Measurements from ENCODE around the gene TMEM94. TPM values are rescaled to one million over a fixed set of nuclear protein-coding genes. Genes with fewer than 3 reads are reported as not detected.

Gene TMEM94
- total and polyA plus RNA-seq, 2 of the 4 experiments (the other 2 are of a cell fraction), result 8.4 to 64.7 TPM

- DNase-seq (peak; percentile 62), ATAC-seq (ENCODE audit: low read depth) (peak; percentile 92)
- H2BK15ac ChIP-seq (ENCODE audit: low read depth, low read length), result no peak overlapping the region
- no peak overlapping the region; the same call in 1 of the 2 replicates for H2AK5ac ChIP-seq (ENCODE audit: low read depth, low read length)
- dilution Hi-C loops (cut with HindIII; ENCODE audit: low sequenced_read_pairs, unreplicated experiment) (no loop called here), in situ Hi-C loops (cut with MboI; ENCODE audit: low sequenced_read_pairs) (loop anchor here (5.0 to 25.0 kb wide), 2 partner anchors 90 to 350 kb away; no protein-coding TSS in a partner anchor), intact Hi-C loops (cut with micrococcal nuclease) (loop anchor here (1.0 to 2.0 kb wide), 2 partner anchors 90 to 142 kb away; no protein-coding TSS in a partner anchor)
- no peaks in the 10 kb centered on the region for H3K4me1 ChIP-seq (ENCODE audit: control insufficient read depth, insufficient read depth, low read length)
- H3K14ac ChIP-seq (replicated peaks; ENCODE audit: low read depth, low read length), result no peak overlapping the region
- no peak overlapping the region for H3K4ac ChIP-seq (ENCODE audit: low read depth, low read length)
- H3K18ac ChIP-seq (ENCODE audit: low read depth, low read length), result no peak overlapping the region
- H2AK9ac ChIP-seq (replicated peaks; ENCODE audit: low read depth, low read length, poor library complexity), result no peak overlapping the region
- H3K23ac ChIP-seq (ENCODE audit: low read depth, low read length), result peak overlapping the region; percentile 25; the same call in 1 of the 2 replicates
- peaks cover 5% of the 10 kb centered on the region for H3K27me3 ChIP-seq (ENCODE audit: control insufficient read depth, insufficient read depth, low read length)
- H4K20me1 ChIP-seq (ENCODE audit: insufficient read depth, low read length), result no peaks in the 10 kb centered on the region
- POLR2A ChIA-PET (ENCODE audit: unreplicated experiment), result no interaction called here
- H3K27ac ChIP-seq (ENCODE audit: insufficient read depth, low read length), result no peak overlapping the region
- H2BK20ac ChIP-seq (ENCODE audit: low read depth, low read length), result no peak overlapping the region
- peak overlapping the region; percentile 36 for H2AFZ ChIP-seq (replicated peaks; ENCODE audit: low read length, poor library complexity)
- BruUV-seq (replicated peaks), result no TSS peak
- H3K4me2 ChIP-seq (ENCODE audit: low read depth, low read length), result peak overlapping the region; percentile 91
- H3K9ac ChIP-seq (ENCODE audit: low read depth, low read length), result peak overlapping the region; percentile 45; the same call in 1 of the 2 replicates
- H2BK120ac ChIP-seq (ENCODE audit: low read depth, low read length), result no peak overlapping the region
- peak overlapping the region; percentile 22; the same call in 1 of the 2 replicates for H3K4me3 ChIP-seq (ENCODE audit: insufficient read depth, low read depth, low read length)
- H4K91ac ChIP-seq (ENCODE audit: insufficient read depth, low read depth, low read length), result no peak overlapping the region
- no peaks in the 10 kb centered on the region for H3K36me3 ChIP-seq (ENCODE audit: control insufficient read depth, insufficient read depth, low read length)
- H4K5ac ChIP-seq (ENCODE audit: low read depth, low read length), result no peak overlapping the region
- no peaks in the 10 kb centered on the region for H3K79me1 ChIP-seq (ENCODE audit: low read depth in 1 of 2, low read length in 2 of 2)
- no peaks in the 10 kb centered on the region for H3K9me3 ChIP-seq (ENCODE audit: control insufficient read depth, insufficient read depth, low read length)
- H3K56ac ChIP-seq (ENCODE audit: extremely low read depth, insufficient read depth, low read length), result no peak overlapping the region
- no peaks in the 10 kb centered on the region for H3K9me1 ChIP-seq (ENCODE audit: insufficient read depth, low read length)
- 0% methylated on average over 2 of the region's 8 CpGs; no CpG with 5 or more reads in 1 of the 2 experiments for WGBS, 2 experiments (ENCODE audit: extremely low coverage in 2 of 2, insufficient read length in 1 of 2)
- H4K8ac ChIP-seq (ENCODE audit: low read depth in 2 of 2, low read length in 2 of 2), result peak overlapping the region in 1 of 2 experiments; percentile 43; a peak in 1 of 4 replicates
- no peak overlapping the region for H2BK5ac ChIP-seq (ENCODE audit: low read depth, low read length, poor library complexity, severe bottlenecking)
- CTCF ChIA-PET, result interaction anchor here (0.6 to 1.5 kb wide), 6 partner anchors 18 to 341 kb away, joined by 3 to 5 read pairs (median 3); partner anchors contain the start of gene SLC25A19
- TF ChIP-seq FOS (IDR thresholded peaks at IDR 0.05; ENCODE audit: low read depth, low read length), result no peak
- TF ChIP-seq RAD21 (IDR thresholded peaks at IDR 0.05; ENCODE audit: low read length), result peak; percentile 86
- TF ChIP-seq ELK1 (IDR thresholded peaks at IDR 0.05; ENCODE audit: borderline replicate concordance, low read depth, low read length), result no peak
- no peak for TF ChIP-seq USF2 (IDR thresholded peaks at IDR 0.05; ENCODE audit: low read depth, low read length)
- TF ChIP-seq MXI1 (IDR thresholded peaks at IDR 0.05; ENCODE audit: borderline replicate concordance, low read depth, low read length), result no peak
- TF ChIP-seq NFE2L2 (IDR thresholded peaks at IDR 0.05; ENCODE audit: low read depth, low read length), result no peak
- no peak for TF ChIP-seq POLR2A (IDR thresholded peaks at IDR 0.05; ENCODE audit: low read depth, low read length)
- no peak for TF ChIP-seq MAZ (IDR thresholded peaks at IDR 0.05; ENCODE audit: borderline replicate concordance, low read depth, low read length)
- peak; percentile 84 for TF ChIP-seq SMC3 (IDR thresholded peaks at IDR 0.05; ENCODE audit: low read depth, low read length)
- no peak for TF ChIP-seq BHLHE40 (IDR thresholded peaks at IDR 0.05; ENCODE audit: low read depth, low read length)
- TF ChIP-seq CEBPB (IDR thresholded peaks at IDR 0.05; ENCODE audit: low read depth, low read length), result no peak
- TF ChIP-seq MAFK (IDR thresholded peaks at IDR 0.05; ENCODE audit: low read depth, low read length), result no peak
- TF ChIP-seq RFX5 (IDR thresholded peaks at IDR 0.05; ENCODE audit: low read depth, low read length), result no peak
- no peak for TF ChIP-seq RCOR1 (IDR thresholded peaks at IDR 0.05; ENCODE audit: insufficient replicate concordance, low read length)
Observed at GRCh38 chr17:75412455-75413317, 43.7 kb upstream of the TMEM94 start.

Measured in IMR-90 (cell line).